GM12872 (cell line): ENCODE results near the gene SNX32.

Experiments used
- CTCF ChIP-seq: IDR thresholded peaks from 3 replicates; pipeline ENCODE4 v1.5.1; 2011; ENCODE audit warnings: low read depth, mild to moderate bottlenecking, low read length, moderate library complexity; ENCODE audit not compliant: insufficient read depth

Gene SNX32

GRCh38 chr11:65857853-65858680 lies 24.3 kb downstream of the SNX32 start, which contains the start of gene CFL1:
CFL1 (minus strand) TSS chr11:65858180; CDS start chr11:65858099, 81 bp downstream.
- TF ChIP-seq CTCF, result no peak

DNA sequence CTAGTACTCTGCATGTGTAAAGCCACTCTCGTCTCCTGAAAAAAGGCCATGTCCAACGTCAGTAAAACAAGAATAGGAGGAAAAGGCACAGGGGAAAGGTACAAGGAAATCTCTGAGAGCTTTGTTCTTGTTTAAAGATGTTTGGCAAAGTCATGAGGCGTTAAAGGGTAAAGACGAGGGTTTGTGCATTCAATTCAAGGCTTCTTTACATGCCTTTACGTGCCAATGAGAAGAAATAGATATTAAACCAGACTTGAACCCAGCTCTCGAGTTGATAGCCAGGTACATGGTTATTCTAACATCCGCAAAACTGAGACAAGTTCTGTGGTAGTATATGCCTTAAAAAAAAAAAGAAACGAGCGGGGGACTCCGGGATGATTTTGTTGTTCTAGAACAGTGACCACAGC lies 24.9 kb downstream of the SNX32 start:
- no peak; the same call in 2 of the 3 replicates for TF ChIP-seq CTCF

DNA sequence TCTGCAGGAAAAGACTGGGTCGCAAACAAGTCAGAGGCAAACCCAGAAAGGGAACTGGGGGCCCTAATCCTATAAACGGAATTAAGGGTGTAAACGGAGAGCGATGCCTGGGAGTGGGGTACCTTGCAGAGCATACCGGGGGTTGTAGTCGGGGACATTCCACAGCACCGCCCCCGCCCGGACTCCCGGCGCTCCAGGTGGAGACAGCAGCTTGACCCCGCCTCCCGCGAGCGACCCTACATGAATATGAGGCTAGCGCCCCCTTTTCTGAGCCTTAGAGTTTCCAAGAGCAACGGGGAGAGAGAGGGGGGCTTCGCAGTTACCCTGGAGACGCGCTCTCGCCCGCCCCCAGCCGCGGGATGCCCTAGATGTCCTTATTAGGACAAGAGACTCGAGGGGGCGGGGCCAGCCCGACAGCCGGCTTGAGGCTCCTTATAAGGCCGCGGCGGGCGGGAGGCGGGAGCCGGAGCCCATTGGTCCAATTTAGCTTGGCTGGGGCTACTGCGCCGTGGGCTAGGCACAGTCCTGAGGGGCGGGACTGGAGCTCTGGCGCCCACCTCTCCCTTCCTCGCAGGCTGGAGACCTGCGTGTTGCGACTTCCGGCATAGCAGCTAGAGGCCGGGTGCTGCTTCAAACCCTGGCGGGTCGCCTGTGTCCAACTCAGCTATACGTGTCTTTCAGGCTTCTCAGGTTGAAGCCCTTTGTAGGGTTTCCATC lies 25.5 kb downstream of the SNX32 start:
- TF ChIP-seq CTCF, result no peak; the same call in 2 of the 3 replicates

DNA sequence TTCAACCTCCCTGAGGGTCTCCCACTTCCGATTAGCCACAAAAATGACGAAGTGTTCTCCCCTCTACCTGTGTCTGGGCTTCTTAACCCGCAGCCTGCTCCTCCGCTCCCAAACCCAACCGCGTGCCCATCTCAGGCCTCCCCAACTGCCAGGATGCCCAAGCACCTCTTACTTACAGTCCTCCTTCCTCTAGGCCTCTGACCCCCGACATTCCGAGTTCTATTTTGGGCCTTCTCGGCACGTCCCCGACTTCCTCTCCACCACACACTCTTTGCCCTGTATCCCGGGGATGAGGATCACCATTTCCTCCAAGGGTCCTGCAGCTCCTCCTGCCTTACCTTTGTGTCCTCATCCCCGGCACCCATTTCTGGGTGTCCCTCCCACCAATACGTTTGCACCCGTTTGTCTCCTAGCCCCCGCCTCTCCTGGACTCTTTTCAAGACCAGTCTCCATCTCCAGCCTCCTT lies 26.1 kb downstream of the SNX32 start:
- no peak for TF ChIP-seq CTCF

DNA sequence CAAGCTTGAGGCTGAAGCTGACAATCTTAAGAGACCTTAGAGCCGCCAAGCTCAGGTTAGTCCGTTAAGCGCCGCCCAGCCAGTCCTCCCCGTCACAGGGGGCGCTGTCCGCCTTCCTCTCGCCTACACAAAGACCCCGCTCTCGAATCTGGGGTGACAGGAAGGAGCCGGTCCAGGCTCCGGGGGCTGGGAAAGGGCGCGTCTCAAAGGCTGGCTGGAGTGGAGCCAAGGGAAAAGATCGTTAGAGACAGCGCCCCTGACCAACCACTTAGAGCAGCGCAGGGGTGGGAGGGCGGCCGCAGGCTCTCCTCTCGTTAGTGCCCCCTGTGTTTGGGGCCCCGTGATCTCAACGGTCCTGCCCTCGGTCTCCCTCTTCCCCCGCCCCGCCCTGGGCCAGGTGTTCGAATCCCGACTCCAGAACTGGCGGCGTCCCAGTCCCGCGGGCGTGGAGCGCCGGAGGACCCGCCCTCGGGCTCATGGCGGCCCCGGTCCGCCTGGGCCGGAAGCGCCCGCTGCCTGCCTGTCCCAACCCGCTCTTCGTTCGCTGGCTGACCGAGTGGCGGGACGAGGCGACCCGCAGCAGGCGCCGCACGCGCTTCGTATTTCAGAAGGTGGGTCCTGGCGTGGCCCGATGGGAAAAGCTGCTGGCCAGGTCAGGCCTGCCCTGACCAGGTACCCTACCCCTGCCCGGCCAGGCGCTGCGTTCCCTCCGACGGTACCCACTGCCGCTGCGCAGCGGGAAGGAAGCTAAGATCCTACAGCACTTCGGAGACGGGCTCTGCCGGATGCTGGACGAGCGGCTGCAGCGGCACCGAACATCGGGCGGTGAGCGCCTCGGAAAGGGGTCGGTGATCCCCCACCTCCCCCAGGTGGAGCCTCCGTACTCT lies 26.8 kb downstream of the SNX32 start, which contains the start of gene MUS81:
MUS81 (plus strand) TSS at position 156 of the 887 bp plus-strand sequence; CDS start at position 477, 321 bp downstream.
- TF ChIP-seq CTCF, result peak; percentile 86

GRCh38 chr11:65861165-65861505 lies 27.4 kb downstream of the SNX32 start:
- no peak for TF ChIP-seq CTCF

DNA sequence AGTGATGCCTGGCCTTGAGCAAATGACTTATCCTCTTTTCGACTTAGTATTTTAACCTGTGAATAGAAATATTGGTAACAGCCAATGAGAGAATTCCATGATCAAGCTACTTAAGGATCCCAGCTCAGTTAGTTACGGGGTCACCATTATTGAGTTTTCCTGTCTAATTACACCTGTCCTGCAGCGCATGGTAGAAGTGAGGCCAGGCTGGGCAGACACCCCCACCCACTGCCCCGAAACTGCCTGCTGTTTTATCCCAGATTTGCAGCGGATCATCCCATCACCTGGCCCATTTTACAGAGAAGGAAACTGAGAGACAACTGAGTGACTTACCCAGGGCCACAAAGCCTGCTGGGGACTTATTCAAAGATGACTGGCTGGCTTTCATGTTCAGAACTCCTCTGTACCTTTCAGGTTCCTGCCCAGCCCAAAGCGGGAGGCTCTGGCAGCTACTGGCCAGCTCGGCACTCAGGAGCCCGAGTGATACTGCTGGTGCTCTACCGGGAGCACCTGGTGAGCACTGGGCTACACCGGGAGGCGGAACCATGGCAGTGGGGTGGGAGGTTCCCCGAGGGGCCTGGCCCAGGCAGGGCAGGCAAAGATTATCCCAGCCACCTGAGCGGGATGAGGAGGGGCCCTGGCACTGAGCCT lies 27.9 kb downstream of the SNX32 start:
- no peak for TF ChIP-seq CTCF
